ENCODE data around the gene MTHFD2.

DNA sequence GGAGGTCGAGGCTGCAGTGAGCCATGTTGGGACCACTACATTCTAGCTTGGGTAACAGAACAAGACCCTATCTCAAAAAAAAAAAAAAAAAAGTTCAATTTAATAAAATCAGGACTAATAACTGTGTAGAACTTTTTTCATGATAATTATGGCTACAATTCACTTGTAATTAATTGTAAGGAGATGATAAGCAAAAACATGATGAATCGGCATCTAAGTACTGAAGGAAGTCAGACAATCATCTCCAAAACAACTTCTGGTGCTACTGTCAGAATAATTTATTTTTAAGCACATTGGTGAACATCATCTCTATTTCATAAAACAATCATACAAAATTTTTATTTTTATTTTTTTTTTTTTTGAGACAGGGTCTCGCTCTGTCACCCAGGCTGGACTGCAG lies 9.7 kb upstream of the MTHFD2 start:
- TF ChIP-seq POLR2A (IDR thresholded peaks at IDR 0.05; ENCODE audit: extremely low read depth, insufficient read length) = no peak
- no peak for TF ChIP-seq CTCF (IDR thresholded peaks at IDR 0.05; ENCODE audit: low read depth, low read length)
- no peak for TF ChIP-seq MAX (IDR thresholded peaks at IDR 0.05; ENCODE audit: low read depth, low read length)
